IMR-90 (cell line): Measurements from ENCODE around the gene LRRC18. TPM values are rescaled to one million over a fixed set of nuclear protein-coding genes. Genes with fewer than 3 reads are reported as not detected.

Experiments used
- ATAC-seq: fragments of 200-7000 bp; cut with Tn5 transposase; 2 replicates; pipeline ENCODE4 v1.9.1; 2020; ENCODE audit warnings: low read depth, mild to moderate bottlenecking, moderate library complexity
- BruUV-seq: library from RNA; stranded (reverse); fragments of 400-500 nt; replicated peaks from 2 replicates; lab custom pipeline; 2021; lab: Mats Ljungman, UMichigan
- CTCF ChIA-PET: fragments of 300-600 bp; formaldehyde crosslinking; extraction: SDS; loops from one replicate; lab custom pipeline; 2021; ENCODE audit warnings: antibody characterized with exemption; lab: Yijun Ruan, JAX
- POLR2A ChIA-PET: fragments of 300-600 bp; sonication (Branson Sonifier 250); formaldehyde crosslinking; loops from one replicate; lab custom pipeline; 2022; ENCODE audit warnings: antibody characterized with exemption; ENCODE audit not compliant: unreplicated experiment; lab: Charles Lee
- DNase-seq: peaks from one replicate; pipeline ENCODE4 v3.0.0; 2013
- H2AFZ ChIP-seq: replicated peaks from 2 replicates; pipeline ENCODE3; 2013; ENCODE audit warnings: low read length, mild to moderate bottlenecking; ENCODE audit not compliant: poor library complexity
- H2AK5ac ChIP-seq: 2 replicates; pipeline ENCODE4 v1.6.1; 2013; ENCODE audit warnings: low read depth, low read length, inconsistent platforms
- H2AK9ac ChIP-seq: replicated peaks from 2 replicates; pipeline ENCODE3; 2013; ENCODE audit warnings: mild to moderate bottlenecking, low read depth, low read length, moderate library complexity; ENCODE audit not compliant: poor library complexity
- H2BK120ac ChIP-seq: 2 replicates; pipeline ENCODE4 v1.6.1; 2013; ENCODE audit warnings: low read depth, low read length, inconsistent platforms
- H2BK15ac ChIP-seq: 3 replicates; pipeline ENCODE4 v1.6.1; 2013; ENCODE audit warnings: low read depth, low read length, inconsistent platforms
- H2BK20ac ChIP-seq: 2 replicates; pipeline ENCODE4 v1.6.1; 2013; ENCODE audit warnings: low read depth, mild to moderate bottlenecking, inconsistent platforms, low read length, moderate library complexity
- H2BK5ac ChIP-seq: 2 replicates; pipeline ENCODE4 v1.6.1; 2013; ENCODE audit warnings: mild to moderate bottlenecking, low read depth, low read length, inconsistent platforms; ENCODE audit not compliant: poor library complexity, severe bottlenecking
- H3K14ac ChIP-seq: replicated peaks from 2 replicates; pipeline ENCODE4 v1.6.1; 2013; ENCODE audit warnings: low read depth, low read length, inconsistent platforms
- H3K18ac ChIP-seq: 2 replicates; pipeline ENCODE4 v1.6.1; 2013; ENCODE audit warnings: low read depth, low read length, control low read depth
- H3K23ac ChIP-seq: 2 replicates; pipeline ENCODE4 v1.6.1; 2013; ENCODE audit warnings: low read depth, low read length, inconsistent platforms
- H3K27ac ChIP-seq: 2 replicates; pipeline ENCODE4 v1.5.1; 2013; ENCODE audit warnings: mild to moderate bottlenecking, control low read depth, low read length; ENCODE audit not compliant: insufficient read depth
- H3K27me3 ChIP-seq: 2 replicates; pipeline ENCODE4 v1.6.1; 2013; ENCODE audit warnings: low read length; ENCODE audit not compliant: control insufficient read depth, insufficient read depth
- H3K36me3 ChIP-seq: 2 replicates; pipeline ENCODE4 v1.6.1; 2013; ENCODE audit warnings: low read length, mixed read lengths; ENCODE audit not compliant: control insufficient read depth, insufficient read depth
- H3K4ac ChIP-seq: 2 replicates; pipeline ENCODE4 v1.6.1; 2013; ENCODE audit warnings: low read depth, low read length, inconsistent platforms
- H3K4me1 ChIP-seq: 2 replicates; pipeline ENCODE4 v1.6.1; 2013; ENCODE audit warnings: low read length, mixed read lengths; ENCODE audit not compliant: control insufficient read depth, insufficient read depth
- H3K4me2 ChIP-seq: 2 replicates; pipeline ENCODE4 v1.6.1; 2013; ENCODE audit warnings: low read depth, mild to moderate bottlenecking, control low read depth, low read length, moderate library complexity
- H3K4me3 ChIP-seq: 2 replicates; pipeline ENCODE4 v1.5.1; 2013; ENCODE audit warnings: low read depth, mild to moderate bottlenecking, control low read depth, low read length, moderate library complexity; ENCODE audit not compliant: insufficient read depth
- H3K56ac ChIP-seq: 2 replicates; pipeline ENCODE4 v1.6.1; 2013; ENCODE audit warnings: low read length, inconsistent platforms; ENCODE audit not compliant: insufficient read depth; ENCODE audit errors: extremely low read depth
- H3K79me1 ChIP-seq, 2 experiments: 2 replicates each; pipeline ENCODE4 v1.6.1; 2013; ENCODE audit warnings: low read length in 2 of 2, inconsistent platforms in 1 of 2, low read depth in 1 of 2
- H3K9ac ChIP-seq: 2 replicates; pipeline ENCODE4 v1.6.1; 2013; ENCODE audit warnings: low read depth, low read length, control low read depth
- H3K9me1 ChIP-seq: 2 replicates; pipeline ENCODE4 v1.6.1; 2013; ENCODE audit warnings: low read length, inconsistent platforms; ENCODE audit not compliant: insufficient read depth
- H3K9me3 ChIP-seq: 2 replicates; pipeline ENCODE4 v1.6.1; 2013; ENCODE audit warnings: low read length; ENCODE audit not compliant: control insufficient read depth, insufficient read depth
- H4K20me1 ChIP-seq: 2 replicates; pipeline ENCODE4 v1.6.1; 2013; ENCODE audit warnings: low read length, inconsistent platforms; ENCODE audit not compliant: insufficient read depth
- H4K5ac ChIP-seq: 2 replicates; pipeline ENCODE4 v1.6.1; 2013; ENCODE audit warnings: mild to moderate bottlenecking, low read depth, low read length, control low read depth
- H4K8ac ChIP-seq, 2 experiments: 2 replicates each; pipeline ENCODE4 v1.6.1; 2013; ENCODE audit warnings: low read depth in 2 of 2, low read length in 2 of 2, control low read depth in 1 of 2, inconsistent platforms in 1 of 2
- H4K91ac ChIP-seq: 2 replicates; pipeline ENCODE4 v1.6.1; 2013; ENCODE audit warnings: low read depth, low read length, inconsistent platforms; ENCODE audit not compliant: insufficient read depth
- CEBPB ChIP-seq: IDR thresholded peaks from 2 replicates; pipeline ENCODE4 v1.6.1; 2012; ENCODE audit warnings: low read depth, low read length, improper control_type of control experiment
- CHD1 ChIP-seq: IDR thresholded peaks from 2 replicates; pipeline ENCODE4 v1.6.1; 2012; ENCODE audit warnings: low read depth, low read length, improper control_type of control experiment
- FOS ChIP-seq: fragments of 150-350 bp; IDR thresholded peaks from 2 replicates; pipeline ENCODE4 v1.6.1; 2016; ENCODE audit warnings: low read depth, low read length
- MAZ ChIP-seq: IDR thresholded peaks from 2 replicates; pipeline ENCODE4 v1.6.1; 2012; ENCODE audit warnings: low read depth, mild to moderate bottlenecking, low read length, improper control_type of control experiment, moderate library complexity, borderline replicate concordance
- POLR2A ChIP-seq: IDR thresholded peaks from 2 replicates; pipeline ENCODE4 v1.6.1; 2012; ENCODE audit warnings: mild to moderate bottlenecking, low read depth, low read length
- RFX5 ChIP-seq: IDR thresholded peaks from 2 replicates; pipeline ENCODE4 v1.8.0; 2012; ENCODE audit warnings: low read depth, mild to moderate bottlenecking, low read length, moderate library complexity
- USF2 ChIP-seq: fragments of 150-350 bp; IDR thresholded peaks from 2 replicates; pipeline ENCODE4 v1.6.1; 2017; ENCODE audit warnings: mild to moderate bottlenecking, antibody characterized with exemption, low read length, low read depth
- WGBS, 2 experiments: methylation state at CpG; one replicate each; pipeline versions ENCODE4 v1.1.5 to v1.1.7; 2013; ENCODE audit warnings: missing lambda C conversion rate in 2 of 2; ENCODE audit not compliant: insufficient read length in 1 of 2; ENCODE audit errors: extremely low coverage in 2 of 2; 5-methylcytosine and 5-hydroxymethylcytosine counted together
- dilution Hi-C: fragments of 300-500 bp; cut with HindIII; formaldehyde crosslinking; loops from one replicate; pipeline ENCODE4 v1.14.3; 2018; ENCODE audit warnings: low sequenced_read_pairs; ENCODE audit not compliant: unreplicated experiment
- in situ Hi-C: fragments of 300-500 bp; cut with MboI; formaldehyde crosslinking; loops from 3 replicates; pipeline ENCODE4 v1.14.3; 2019; ENCODE audit warnings: low sequenced_read_pairs, inconsistent platforms, mixed read lengths
- intact Hi-C: fragments of 100-400 bp; cut with micrococcal nuclease; formaldehyde crosslinking; loops from 2 replicates; pipeline ENCODE4 v1.10.0; 2022
- polyA plus RNA-seq, 3 experiments: library from polyadenylated mRNA; depleted of rRNA; stranded (reverse); fragments of >200 nt; gene quantifications; 2 replicates each; pipeline ENCODE4 v1.2.3, GENCODE V29; 2012; ENCODE audit warnings: low replicate concordance in 1 of 3
- total RNA-seq: library from RNA; depleted of rRNA; stranded (reverse); fragments of >200 nt; gene quantifications from 2 replicates; pipeline ENCODE4 v1.2.3, GENCODE V29; 2012

The LRRC18 gene
- total and polyA plus RNA-seq, 2 of the 4 experiments (the other 2 are of a cell fraction): not detected

DNA sequence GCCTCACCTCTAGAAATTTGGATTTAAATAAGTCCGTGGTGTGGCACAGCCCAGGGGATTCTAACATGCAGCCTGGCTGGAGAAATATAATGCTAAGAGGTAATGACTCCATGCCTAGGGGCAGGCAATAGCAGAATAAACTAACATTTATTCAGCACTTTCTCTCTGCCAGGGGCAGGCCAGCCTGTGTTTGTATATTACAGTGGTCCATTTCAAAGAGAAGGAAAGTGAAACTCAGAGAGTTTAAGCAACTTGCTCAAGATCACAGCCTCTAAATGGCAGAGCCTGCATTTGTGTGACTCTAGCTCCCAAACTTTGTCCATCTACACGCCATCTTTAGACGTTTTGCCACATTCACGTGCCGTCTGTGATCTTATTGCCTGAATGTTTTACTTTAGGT lies 6.7 kb upstream of the LRRC18 start:
- H4K20me1 ChIP-seq: no peaks in the 10 kb centered on the region
- H3K56ac ChIP-seq: no peak overlapping the region
- H2BK20ac ChIP-seq: no peak overlapping the region
- no TSS peak for BruUV-seq
- DNase-seq (no peak), ATAC-seq (no peak)
- intact Hi-C loops (no loop called here), in situ Hi-C loops (no loop called here), dilution Hi-C loops (no loop called here)
- ChIA-PET CTCF (no interaction called here), POLR2A (no interaction called here)
- H3K79me1 ChIP-seq: no peaks in the 10 kb centered on the region
- no peak overlapping the region for H3K4me2 ChIP-seq
- H2AK9ac ChIP-seq: no peak overlapping the region
- H3K18ac ChIP-seq: no peak overlapping the region
- no peaks in the 10 kb centered on the region for H3K9me1 ChIP-seq
- H4K5ac ChIP-seq: no peak overlapping the region
- peaks cover 8% of the 10 kb centered on the region for H3K27me3 ChIP-seq
- no peak for TF ChIP-seq CEBPB
- no peak for TF ChIP-seq MAZ
- TF ChIP-seq RFX5: no peak
- no peak for TF ChIP-seq CHD1
- no peak for TF ChIP-seq POLR2A
- TF ChIP-seq FOS: no peak
- no peak for TF ChIP-seq USF2
- H3K4me1 ChIP-seq: no peaks in the 10 kb centered on the region
- no peak overlapping the region for H4K8ac ChIP-seq
- no peak overlapping the region for H2BK15ac ChIP-seq
- H3K4ac ChIP-seq: no peak overlapping the region
- no peak overlapping the region for H3K14ac ChIP-seq
- WGBS, 2 experiments: 87% methylated on average over 3 of the region's 5 CpGs; no CpG with 5 or more reads in 1 of the 2 experiments
- no peak overlapping the region for H2BK5ac ChIP-seq
- no peak overlapping the region for H4K91ac ChIP-seq
- no peak overlapping the region for H3K23ac ChIP-seq
- H2AFZ ChIP-seq: no peak overlapping the region
- no peak overlapping the region for H3K27ac ChIP-seq
- H2BK120ac ChIP-seq: no peak overlapping the region
- no peaks in the 10 kb centered on the region for H3K9me3 ChIP-seq
- no peak overlapping the region for H2AK5ac ChIP-seq
- H3K4me3 ChIP-seq: no peak overlapping the region
- H3K36me3 ChIP-seq: no peaks in the 10 kb centered on the region
- no peak overlapping the region for H3K9ac ChIP-seq
